ENCODE results near the gene OR2H2.

OR2H2 gene

GRCh38 chr6:29567541-29567940 is 17.4 kb upstream of the OR2H2 start:
- H3K27ac ChIP-seq (ENCODE audit: extremely low read depth, low read depth, low read length) = no peak overlapping the region
- POLR2A ChIA-PET = no interaction called here
- no peaks in the 10 kb centered on the region for H3K4me1 ChIP-seq (ENCODE audit: control insufficient read depth, insufficient read depth, low read length)
- no peak overlapping the region for H3K4me3 ChIP-seq (ENCODE audit: low read depth, low read length)
- H3K9me3 ChIP-seq (ENCODE audit: control insufficient read depth, insufficient read depth, low read depth, low read length) = no peaks in the 10 kb centered on the region
- no peak for TF ChIP-seq ZNF335 (tag by site-specific recombination; conservative IDR thresholded peaks at IDR 0.05)
- TF ChIP-seq ZBTB26 (tag by site-specific recombination; optimal IDR thresholded peaks at IDR 0.05) = no peak
- TF ChIP-seq PRDM6 (tag by site-specific recombination; IDR thresholded peaks at IDR 0.05) = no peak
- TF ChIP-seq ZNF274 (IDR thresholded peaks at IDR 0.05; ENCODE audit: low read length) = no peak
- no peak for TF ChIP-seq ZNF274 (tag by site-specific recombination; IDR thresholded peaks at IDR 0.05; ENCODE audit: borderline replicate concordance)
- TF ChIP-seq ZNF416 (tag by site-specific recombination; IDR thresholded peaks at IDR 0.05) = no peak
- TF ChIP-seq ELK4 (IDR thresholded peaks at IDR 0.05; ENCODE audit: borderline replicate concordance, low read depth, low read length) = no peak
- H3K36me3 ChIP-seq (ENCODE audit: control insufficient read depth in 2 of 2, insufficient read depth in 1 of 2, low read length in 2 of 2) = no peaks in the 10 kb centered on the region
- CTCF ChIA-PET = interaction anchor here (0.5 to 0.7 kb wide), 2 partner anchors 24 to 64 kb away, joined by 3 read pairs; no protein-coding TSS in a partner anchor

- POLR2A ChIA-PET = no interaction called here
- H3K4me3 ChIP-seq (ENCODE audit: low read depth, low read length) = no peak overlapping the region
- no peak for TF ChIP-seq ZNF140 (tag by site-specific recombination; IDR thresholded peaks at IDR 0.05)
- no peak for TF ChIP-seq ZNF585B (tag by site-specific recombination; IDR thresholded peaks at IDR 0.05)
- TF ChIP-seq HOXD13 (CRISPR knock-in tag; IDR thresholded peaks at IDR 0.05; ENCODE audit: borderline replicate concordance) = no peak
- TF ChIP-seq HOXC10 (CRISPR knock-in tag; IDR thresholded peaks at IDR 0.05) = no peak
- no peak for TF ChIP-seq MYNN (tag by site-specific recombination; IDR thresholded peaks at IDR 0.05; ENCODE audit: borderline replicate concordance)
- peak; percentile 90 for TF ChIP-seq ZNF513 (tag by site-specific recombination; IDR thresholded peaks at IDR 0.05)
- TF ChIP-seq ZNF549 (tag by site-specific recombination; IDR thresholded peaks at IDR 0.05) = no peak
- CTCF ChIA-PET = interaction anchor here (0.7 kb wide), 1 partner anchor 24 kb away, joined by 3 read pairs; no protein-coding TSS in a partner anchor
- H3K27ac ChIP-seq (ENCODE audit: extremely low read depth, low read depth, low read length) = no peak overlapping the region
- H3K36me3 ChIP-seq (ENCODE audit: control insufficient read depth in 2 of 2, insufficient read depth in 1 of 2, low read length in 2 of 2) = no peaks in the 10 kb centered on the region
- H3K4me1 ChIP-seq (ENCODE audit: control insufficient read depth, insufficient read depth, low read length) = no peaks in the 10 kb centered on the region
- H3K9me3 ChIP-seq (ENCODE audit: control insufficient read depth, insufficient read depth, low read depth, low read length) = no peaks in the 10 kb centered on the region
Observed at GRCh38 chr6:29567991-29568390, 16.9 kb upstream of the OR2H2 start.

GRCh38 chr6:29576056-29576455 is 8.9 kb upstream of the OR2H2 start:
- H3K4me1 ChIP-seq (ENCODE audit: control insufficient read depth, insufficient read depth, low read length) = no peaks in the 10 kb centered on the region
- H3K27ac ChIP-seq (ENCODE audit: extremely low read depth, low read depth, low read length) = no peak overlapping the region
- no peaks in the 10 kb centered on the region for H3K36me3 ChIP-seq (ENCODE audit: control insufficient read depth in 2 of 2, insufficient read depth in 1 of 2, low read length in 2 of 2)
- H3K9me3 ChIP-seq (ENCODE audit: control insufficient read depth, insufficient read depth, low read depth, low read length) = no peaks in the 10 kb centered on the region
- ChIA-PET CTCF (interaction anchor here (1.3 kb wide), 1 partner anchor 13 kb away, joined by 5 read pairs; no protein-coding TSS in a partner anchor), POLR2A (no interaction called here)
- H3K4me3 ChIP-seq (ENCODE audit: low read depth, low read length) = no peak overlapping the region
- TF ChIP-seq HOXA7 (CRISPR knock-in tag; IDR thresholded peaks at IDR 0.05; ENCODE audit: borderline replicate concordance) = no peak
- TF ChIP-seq PRDM10 (tag by site-specific recombination; IDR thresholded peaks at IDR 0.05) = no peak
- TF ChIP-seq ZNF292 (tag by site-specific recombination; IDR thresholded peaks at IDR 0.05; ENCODE audit: borderline replicate concordance, low read depth) = no peak
- TF ChIP-seq ZNF560 (tag by site-specific recombination; IDR thresholded peaks at IDR 0.05; ENCODE audit: borderline replicate concordance) = no peak
- no peak for TF ChIP-seq KLF1 (tag by site-specific recombination; IDR thresholded peaks at IDR 0.05)
- TF ChIP-seq GFI1B (tag by site-specific recombination; IDR thresholded peaks at IDR 0.05) = no peak
- TF ChIP-seq KLF17 (tag by site-specific recombination; IDR thresholded peaks at IDR 0.05) = no peak
